HG02973 (cell line): Measurements from ENCODE around the gene FBRSL1.
"Not testable (repeated sequence)": the region's sequence is repeated elsewhere in the genome, so short reads cannot be mapped to it uniquely, and the experiment has no call there.

ENCODE experiments used
- ATAC-seq: cut with Tn5 transposase; IDR thresholded peaks from one replicate; pipeline ENCODE4 v1.9.1; 2021; ENCODE audit warnings: moderate library complexity; ENCODE audit not compliant: unreplicated experiment

The FBRSL1 gene

GRCh38 chr12:132470397-132470796 lies 19.6 kb upstream of the FBRSL1 start:
- no peak for ATAC-seq

GRCh38 chr12:132471011-132471857 lies 18.7 kb upstream of the FBRSL1 start:
- no peak for ATAC-seq

GRCh38 chr12:132471858-132472255 lies 18.1 kb upstream of the FBRSL1 start:
- ATAC-seq, result no peak

GRCh38 chr12:132472386-132472785 lies 17.6 kb upstream of the FBRSL1 start:
- no peak for ATAC-seq

GRCh38 chr12:132474237-132474741 lies 15.7 kb upstream of the FBRSL1 start:
- ATAC-seq, result no peak

GRCh38 chr12:132474799-132475303 lies 15.1 kb upstream of the FBRSL1 start:
- not testable (repeated sequence) for ATAC-seq

GRCh38 chr12:132475304-132476037 lies 14.5 kb upstream of the FBRSL1 start:
- ATAC-seq, result no peak

GRCh38 chr12:132476038-132476414 lies 13.9 kb upstream of the FBRSL1 start:
- no peak for ATAC-seq

GRCh38 chr12:132476421-132476820 lies 13.5 kb upstream of the FBRSL1 start:
- no peak for ATAC-seq

GRCh38 chr12:132477017-132477702 lies 12.8 kb upstream of the FBRSL1 start:
- ATAC-seq, result no peak

- ATAC-seq, result no peak
These were observed 12.1 kb upstream of the FBRSL1 start for GRCh38 chr12:132477703-132478432.

GRCh38 chr12:132478433-132478803 lies 11.5 kb upstream of the FBRSL1 start:
- no peak for ATAC-seq

GRCh38 chr12:132478845-132479244 lies 11.1 kb upstream of the FBRSL1 start:
- ATAC-seq, result no peak

GRCh38 chr12:132479291-132479690 lies 10.7 kb upstream of the FBRSL1 start:
- no peak for ATAC-seq

GRCh38 chr12:132479938-132480622 lies 9.9 kb upstream of the FBRSL1 start:
- no peak for ATAC-seq

GRCh38 chr12:132480623-132481132 lies 9.3 kb upstream of the FBRSL1 start:
- no peak for ATAC-seq

GRCh38 chr12:132481345-132481744 lies 8.6 kb upstream of the FBRSL1 start:
- ATAC-seq, result no peak

- ATAC-seq, result no peak
These were observed 7.9 kb upstream of the FBRSL1 start for GRCh38 chr12:132481771-132482745.

- ATAC-seq, result no peak
These were observed 7.2 kb upstream of the FBRSL1 start for GRCh38 chr12:132482771-132483170.
